NCI-H187 treated with DMSO at 0.1 percent for 48 hours (cell line): ENCODE data around the gene FUNDC2.
"Not testable (repeated sequence)": the region's sequence is repeated elsewhere in the genome, so short reads cannot be mapped to it uniquely, and the experiment has no call there.

Experiments used
- DNase-seq: peaks from one replicate; lab custom pipeline; 2025; lab: John Stamatoyannopoulos, UW

The FUNDC2 gene, protein sequence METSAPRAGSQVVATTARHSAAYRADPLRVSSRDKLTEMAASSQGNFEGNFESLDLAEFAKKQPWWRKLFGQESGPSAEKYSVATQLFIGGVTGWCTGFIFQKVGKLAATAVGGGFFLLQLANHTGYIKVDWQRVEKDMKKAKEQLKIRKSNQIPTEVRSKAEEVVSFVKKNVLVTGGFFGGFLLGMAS

GRCh38 chrX:155026727-155027508 is at the start of gene FUNDC2:
Gene FUNDC2, plus strand, starts transcription at chrX:155026844. Its CDS starts 95 bp downstream, at chrX:155026939.
- DNase-seq = peak; percentile 77

DNA sequence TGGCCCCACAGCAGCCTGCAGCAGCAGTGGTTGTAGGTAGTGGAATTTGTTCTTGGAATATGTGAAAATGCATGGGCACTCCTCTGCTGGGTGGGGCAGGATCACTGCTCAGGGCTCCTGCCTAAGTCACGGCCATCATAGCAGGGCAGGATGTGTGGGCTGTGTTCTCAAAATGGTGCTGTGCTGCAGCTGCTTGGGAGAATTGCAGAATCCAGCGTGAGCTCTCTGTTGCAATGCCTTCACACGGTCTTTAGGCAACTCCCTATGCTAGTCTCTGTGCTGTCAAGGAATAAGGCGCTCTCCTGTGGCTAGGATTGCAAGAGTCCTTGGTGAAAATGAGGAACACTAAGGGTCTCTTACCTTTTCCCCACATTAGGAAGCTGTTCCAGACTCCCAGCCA is 47.0 kb upstream of the FUNDC2 start:
- DNase-seq = no peak

- DNase-seq = peak; percentile 61
Observed at GRCh38 chrX:154980330-154981115, 46.1 kb upstream of the FUNDC2 start.

- no peak for DNase-seq
Observed at GRCh38 chrX:154981116-154981411, 45.6 kb upstream of the FUNDC2 start.

DNA sequence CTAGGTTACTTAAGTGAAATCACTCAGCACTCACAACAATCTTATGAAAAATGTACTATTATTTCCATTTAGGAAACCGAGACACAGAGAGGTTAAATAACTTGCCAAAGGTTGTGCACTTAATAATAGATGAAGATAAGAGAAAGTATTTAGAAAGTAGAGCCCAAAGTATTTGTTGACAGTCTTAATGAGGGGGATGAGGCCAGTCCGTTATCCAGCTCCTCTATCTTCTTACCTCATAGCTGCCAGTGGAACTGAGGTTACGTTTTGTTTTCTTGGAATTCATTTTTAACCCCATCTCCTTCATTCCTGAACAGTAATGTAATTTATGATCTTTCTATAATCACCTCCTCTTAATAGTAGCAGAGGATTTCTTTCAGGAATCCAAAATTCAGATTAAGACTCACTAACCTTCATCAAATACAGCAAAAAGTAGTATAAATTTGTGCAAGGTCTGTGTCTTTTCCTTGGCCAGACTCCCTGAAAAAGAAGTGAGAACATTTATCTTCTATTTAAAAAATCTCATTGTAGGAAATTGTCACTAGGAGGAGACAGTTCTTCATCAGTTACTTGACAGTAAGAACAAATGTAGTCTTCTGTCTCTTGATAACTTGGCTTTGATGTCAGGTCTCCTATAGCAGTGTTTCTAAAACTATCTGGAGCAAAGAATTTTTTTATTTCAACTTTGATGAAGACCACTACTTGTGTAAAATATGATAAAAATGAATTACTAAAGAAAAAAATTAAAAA is 39.6 kb upstream of the FUNDC2 start:
- DNase-seq = no peak

DNA sequence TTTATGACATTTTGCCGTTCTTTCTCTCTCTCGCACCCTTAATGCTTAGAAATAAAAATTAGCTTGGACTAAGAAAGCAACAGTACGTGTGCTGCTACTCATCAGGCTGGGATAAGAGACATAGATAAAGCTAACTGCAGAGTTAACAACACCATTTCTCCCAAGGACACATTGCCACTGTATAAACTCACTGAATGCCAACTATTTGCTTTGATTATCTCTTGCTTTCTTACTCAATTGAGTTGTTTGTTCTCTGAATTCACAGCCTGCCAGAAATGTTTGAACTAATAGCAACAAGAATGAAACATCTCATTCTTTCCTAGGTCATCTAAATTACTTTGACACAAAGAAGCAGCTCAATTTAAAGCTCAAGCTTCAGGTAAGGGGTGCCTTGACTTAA is 38.7 kb upstream of the FUNDC2 start:
- no peak for DNase-seq

- no peak for DNase-seq
Observed at GRCh38 chrX:154988719-154989118, 37.9 kb upstream of the FUNDC2 start.

- DNase-seq = no peak
Observed at GRCh38 chrX:154990496-154990895, 36.1 kb upstream of the FUNDC2 start.

DNA sequence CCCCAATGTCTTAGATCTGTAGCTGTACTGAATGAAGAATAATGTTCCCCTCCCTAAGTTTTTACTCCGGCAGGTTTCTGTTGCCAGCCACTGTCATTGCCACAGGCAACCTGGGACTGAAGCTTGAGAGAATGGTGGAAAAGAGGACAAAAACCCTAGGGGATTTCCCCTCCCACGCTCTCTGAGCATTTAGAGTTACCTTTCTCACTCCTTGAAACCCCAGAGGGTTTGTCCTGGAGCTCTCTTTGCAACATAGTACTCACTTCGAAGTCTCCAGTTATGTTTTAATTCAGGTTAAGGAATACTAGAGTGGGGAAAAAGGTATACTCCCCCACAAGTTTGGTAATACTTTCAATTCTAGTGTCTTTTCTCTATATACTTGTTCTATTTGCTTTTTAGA is 35.6 kb upstream of the FUNDC2 start:
- DNase-seq = no peak

DNA sequence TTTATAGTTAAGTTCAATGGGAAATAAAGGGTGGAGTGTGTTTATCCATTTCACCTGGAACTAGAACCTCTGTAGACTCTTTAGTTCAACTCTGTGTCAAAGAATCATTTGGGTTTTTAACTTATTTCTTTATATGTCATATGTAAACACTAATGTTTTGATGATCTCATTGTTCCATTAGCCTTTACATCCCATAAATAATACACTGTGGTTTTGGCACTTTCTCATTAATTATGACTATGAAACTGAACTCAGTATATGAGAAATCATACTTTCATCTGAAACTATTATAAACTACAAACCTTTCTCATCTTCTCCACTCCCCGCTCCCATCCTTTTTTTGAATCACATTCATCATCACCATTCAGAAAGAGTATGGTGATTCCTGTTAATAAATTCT is 35.2 kb upstream of the FUNDC2 start:
- DNase-seq = no peak

GRCh38 chrX:154998204-154998880 is 28.3 kb upstream of the FUNDC2 start:
- no peak for DNase-seq

DNA sequence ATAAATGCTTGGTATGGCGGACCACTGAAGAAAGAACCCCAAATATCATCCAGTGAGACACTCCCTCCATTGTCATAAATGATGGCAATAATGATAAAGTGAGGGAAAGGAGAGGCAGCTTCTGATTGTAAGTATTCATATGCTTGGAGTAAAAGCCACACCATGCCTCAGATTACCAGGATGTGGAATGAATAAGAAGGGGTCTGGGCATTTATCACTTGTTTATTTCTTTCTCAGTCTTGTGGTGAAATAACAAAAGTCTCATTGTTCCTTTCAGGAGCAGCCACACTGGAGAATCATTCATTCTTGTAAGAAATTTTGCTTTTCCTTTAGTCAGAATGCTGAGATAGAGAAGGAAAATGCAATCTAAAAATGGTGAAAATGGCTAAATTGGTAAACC is 25.8 kb upstream of the FUNDC2 start:
- no peak for DNase-seq

GRCh38 chrX:155001873-155002272 is 24.8 kb upstream of the FUNDC2 start:
- DNase-seq = no peak

GRCh38 chrX:155005190-155005589 is 21.5 kb upstream of the FUNDC2 start:
- DNase-seq = no peak

GRCh38 chrX:155006379-155006778 is 20.3 kb upstream of the FUNDC2 start:
- DNase-seq = not testable (repeated sequence)

- not testable (repeated sequence) for DNase-seq
Observed at GRCh38 chrX:155006913-155007671, 19.6 kb upstream of the FUNDC2 start.

- DNase-seq = not testable (repeated sequence)
Observed at GRCh38 chrX:155008578-155008977, 18.1 kb upstream of the FUNDC2 start.

DNA sequence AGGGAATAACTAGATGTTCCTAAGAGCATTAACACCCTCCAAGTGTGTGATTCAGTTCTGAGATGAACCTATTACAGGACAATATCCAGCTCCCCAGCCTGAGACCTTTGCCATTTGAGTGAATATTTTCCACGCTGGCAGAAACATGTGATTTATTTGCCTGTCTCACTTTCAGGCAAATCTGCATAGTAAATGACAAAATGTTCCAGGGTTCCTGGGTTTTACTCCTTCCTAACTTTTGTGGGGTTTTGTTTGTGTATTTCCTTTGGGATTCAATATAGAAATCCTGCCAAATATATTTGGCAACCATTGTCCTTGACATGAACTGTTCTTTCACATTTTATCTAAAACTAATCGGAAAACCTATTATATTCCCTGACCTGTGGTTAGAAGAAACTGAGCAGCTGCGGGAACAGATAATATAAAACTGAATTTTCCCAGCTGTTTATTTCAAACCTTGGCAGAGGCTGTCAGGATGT is 16.6 kb upstream of the FUNDC2 start:
- DNase-seq = no peak

- DNase-seq = no peak
Observed at GRCh38 chrX:155020591-155020990, 6.1 kb upstream of the FUNDC2 start.

GRCh38 chrX:155022585-155022984 is 4.1 kb upstream of the FUNDC2 start, which contains the start of gene F8:
Gene F8, minus strand, starts transcription at chrX:155022723. Its CDS starts 171 bp downstream, at chrX:155022552.
- DNase-seq = no peak
